AG09319 (cell line): Measurements from ENCODE around the gene CDH13.
A peak's percentile ranks its signal among the peaks of the same experiment; 100 is the strongest.

Experiments used
- DNase-seq: peaks from one replicate; pipeline ENCODE4 v3.0.0-alpha.2; 2010; ENCODE audit warnings: low read depth; ENCODE audit errors: extremely low read depth
- TF ChIP-seq, protein P1 (sequence below): IDR thresholded peaks from 2 replicates; pipeline ENCODE4 v1.5.1; 2011; ENCODE audit warnings: low read depth, mild to moderate bottlenecking, inconsistent platforms, low read length, moderate library complexity

Gene CDH13

DNA sequence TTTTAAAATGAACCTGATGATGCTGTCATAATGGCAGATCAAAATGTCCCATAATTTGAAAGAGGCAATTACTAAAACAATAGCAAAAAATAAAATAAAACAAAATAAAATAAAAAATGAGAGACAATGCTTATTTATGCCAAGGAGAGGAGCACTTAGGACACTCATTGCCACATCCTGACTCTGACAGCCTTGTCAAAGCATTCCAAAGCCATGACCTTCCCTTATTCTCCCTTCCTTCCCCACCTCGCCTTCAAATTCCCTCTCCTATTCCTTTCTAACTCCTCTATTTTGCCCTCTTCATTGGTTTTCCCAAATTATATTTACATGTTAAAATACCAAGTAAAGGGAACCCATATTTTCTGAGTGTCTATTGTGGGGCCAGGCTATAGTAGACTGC is 220.0 kb downstream of the CDH13 start:
- TF ChIP-seq, protein P1, sequence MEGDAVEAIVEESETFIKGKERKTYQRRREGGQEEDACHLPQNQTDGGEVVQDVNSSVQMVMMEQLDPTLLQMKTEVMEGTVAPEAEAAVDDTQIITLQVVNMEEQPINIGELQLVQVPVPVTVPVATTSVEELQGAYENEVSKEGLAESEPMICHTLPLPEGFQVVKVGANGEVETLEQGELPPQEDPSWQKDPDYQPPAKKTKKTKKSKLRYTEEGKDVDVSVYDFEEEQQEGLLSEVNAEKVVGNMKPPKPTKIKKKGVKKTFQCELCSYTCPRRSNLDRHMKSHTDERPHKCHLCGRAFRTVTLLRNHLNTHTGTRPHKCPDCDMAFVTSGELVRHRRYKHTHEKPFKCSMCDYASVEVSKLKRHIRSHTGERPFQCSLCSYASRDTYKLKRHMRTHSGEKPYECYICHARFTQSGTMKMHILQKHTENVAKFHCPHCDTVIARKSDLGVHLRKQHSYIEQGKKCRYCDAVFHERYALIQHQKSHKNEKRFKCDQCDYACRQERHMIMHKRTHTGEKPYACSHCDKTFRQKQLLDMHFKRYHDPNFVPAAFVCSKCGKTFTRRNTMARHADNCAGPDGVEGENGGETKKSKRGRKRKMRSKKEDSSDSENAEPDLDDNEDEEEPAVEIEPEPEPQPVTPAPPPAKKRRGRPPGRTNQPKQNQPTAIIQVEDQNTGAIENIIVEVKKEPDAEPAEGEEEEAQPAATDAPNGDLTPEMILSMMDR: no peak
- no peak for DNase-seq

DNA sequence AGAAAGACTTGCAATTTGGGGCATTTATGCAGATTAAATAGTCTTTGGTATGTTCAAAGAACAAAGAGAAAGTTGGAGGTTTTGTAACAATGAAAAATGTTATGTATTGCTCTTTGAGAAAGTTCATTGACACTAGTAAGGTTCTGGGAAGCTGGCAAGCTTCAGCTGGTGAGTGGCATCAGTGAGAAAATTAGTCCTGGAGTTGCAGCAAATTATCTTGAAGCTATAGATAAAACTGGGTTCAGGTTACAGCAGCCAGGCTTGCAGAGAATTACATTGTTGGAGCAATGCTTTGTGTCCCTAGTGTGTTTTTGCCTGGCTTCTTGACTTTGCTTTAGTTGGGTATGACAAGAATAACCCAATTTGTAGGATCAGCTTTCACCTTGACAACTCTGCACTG is 221.2 kb downstream of the CDH13 start:
- no peak for DNase-seq
- TF ChIP-seq, protein P1: no peak

DNA sequence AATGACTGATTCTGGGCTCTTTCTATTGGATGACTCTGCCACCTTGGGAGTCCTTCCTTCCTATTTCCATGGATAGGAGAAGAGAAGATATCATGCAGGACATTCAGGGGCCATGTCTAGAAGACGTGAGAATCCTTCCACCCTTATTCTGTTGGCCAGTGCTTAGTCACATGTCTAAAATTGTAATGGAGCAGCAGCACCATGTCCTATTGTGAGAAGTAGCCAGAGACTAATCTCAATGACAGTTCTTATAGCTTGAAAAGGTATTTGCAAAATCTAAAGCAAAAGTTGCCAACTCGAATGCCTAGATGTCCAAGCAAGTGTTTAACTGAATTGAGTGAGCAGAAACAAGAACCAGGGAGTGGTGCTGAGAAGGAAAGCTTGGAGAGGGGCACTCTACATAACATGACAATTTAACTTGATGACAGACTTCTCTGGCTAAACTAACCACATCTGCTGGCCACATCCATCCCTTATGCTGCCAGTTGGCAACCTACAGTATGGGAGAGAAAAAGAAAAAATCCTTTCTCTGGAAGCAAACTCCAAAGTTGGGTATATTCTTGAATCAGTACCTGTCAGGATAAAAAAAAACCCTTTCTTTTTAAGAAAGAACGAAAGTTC is 225.7 kb downstream of the CDH13 start:
- TF ChIP-seq, protein P1: no peak
- DNase-seq: no peak

DNA sequence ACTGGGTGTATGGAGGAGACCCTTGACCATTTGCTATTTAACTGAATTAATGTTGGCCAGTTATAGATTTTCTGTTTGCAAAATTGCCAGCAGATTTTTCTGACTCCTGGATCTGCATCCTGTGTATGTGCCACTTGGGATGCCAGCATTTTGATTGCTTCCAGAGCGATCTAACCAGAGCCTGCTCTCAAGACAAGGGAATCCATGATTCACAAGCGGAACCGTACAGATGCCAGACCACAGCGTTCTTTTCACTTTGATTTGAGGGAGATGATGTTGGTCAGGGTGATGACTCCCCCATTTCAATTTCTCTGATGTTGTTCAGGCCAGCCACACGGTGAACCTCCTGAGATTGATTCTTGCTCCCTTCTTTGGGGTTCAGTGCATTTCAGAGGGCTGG is 228.7 kb downstream of the CDH13 start:
- TF ChIP-seq, protein P1: no peak

GRCh38 chr16:82857693-82858365 is 231.1 kb downstream of the CDH13 start:
- no peak for DNase-seq
- TF ChIP-seq, protein P1: no peak

More for the DNA sequence above, 228.7 kb downstream of the CDH13 start:
- DNase-seq: peak; percentile 31

DNA sequence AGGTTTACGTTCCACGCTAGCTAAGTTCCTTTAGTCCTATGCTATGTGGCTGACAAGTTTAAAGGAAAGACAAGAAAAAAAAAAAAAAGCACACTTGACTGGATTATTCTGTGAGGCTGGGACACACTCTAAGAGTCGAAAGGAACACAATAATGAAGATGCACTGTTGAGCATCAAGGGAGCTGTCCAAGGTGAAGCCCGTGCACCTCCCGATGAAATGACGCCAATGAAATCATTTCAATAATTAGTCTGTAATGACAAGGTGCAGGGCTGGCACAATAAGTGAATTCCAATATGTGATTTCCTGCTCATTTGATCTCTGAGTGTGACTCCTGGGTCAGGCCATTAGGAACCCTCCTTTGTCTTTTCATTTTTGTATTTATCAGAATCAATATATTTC is 232.9 kb downstream of the CDH13 start:
- TF ChIP-seq, protein P1: no peak
- no peak for DNase-seq

GRCh38 chr16:82860071-82860470 is 233.3 kb downstream of the CDH13 start:
- TF ChIP-seq, protein P1: no peak
- DNase-seq: no peak
